Measurements from ENCODE around the gene DZIP3.

DNA sequence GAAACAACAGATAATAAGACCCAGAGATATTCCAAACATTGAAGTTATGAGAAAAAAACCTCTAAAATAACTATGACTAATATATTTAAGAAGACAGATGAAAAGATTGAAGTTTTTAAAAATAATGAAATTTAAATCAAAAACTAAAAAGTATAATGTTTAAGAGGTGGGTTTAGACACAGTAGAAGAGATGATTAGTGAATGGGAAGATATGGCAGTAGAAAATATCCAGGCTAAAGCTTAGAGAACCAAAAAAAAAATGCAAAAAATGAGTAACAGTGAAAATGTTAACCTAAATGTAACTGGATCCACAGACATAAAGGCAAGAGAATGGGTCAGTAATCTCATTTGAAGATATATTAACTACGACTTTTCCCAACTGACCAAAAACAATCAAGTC is 115.5 kb downstream of the DZIP3 start:
- TF ChIP-seq, protein P1, sequence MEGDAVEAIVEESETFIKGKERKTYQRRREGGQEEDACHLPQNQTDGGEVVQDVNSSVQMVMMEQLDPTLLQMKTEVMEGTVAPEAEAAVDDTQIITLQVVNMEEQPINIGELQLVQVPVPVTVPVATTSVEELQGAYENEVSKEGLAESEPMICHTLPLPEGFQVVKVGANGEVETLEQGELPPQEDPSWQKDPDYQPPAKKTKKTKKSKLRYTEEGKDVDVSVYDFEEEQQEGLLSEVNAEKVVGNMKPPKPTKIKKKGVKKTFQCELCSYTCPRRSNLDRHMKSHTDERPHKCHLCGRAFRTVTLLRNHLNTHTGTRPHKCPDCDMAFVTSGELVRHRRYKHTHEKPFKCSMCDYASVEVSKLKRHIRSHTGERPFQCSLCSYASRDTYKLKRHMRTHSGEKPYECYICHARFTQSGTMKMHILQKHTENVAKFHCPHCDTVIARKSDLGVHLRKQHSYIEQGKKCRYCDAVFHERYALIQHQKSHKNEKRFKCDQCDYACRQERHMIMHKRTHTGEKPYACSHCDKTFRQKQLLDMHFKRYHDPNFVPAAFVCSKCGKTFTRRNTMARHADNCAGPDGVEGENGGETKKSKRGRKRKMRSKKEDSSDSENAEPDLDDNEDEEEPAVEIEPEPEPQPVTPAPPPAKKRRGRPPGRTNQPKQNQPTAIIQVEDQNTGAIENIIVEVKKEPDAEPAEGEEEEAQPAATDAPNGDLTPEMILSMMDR (IDR thresholded peaks at IDR 0.05; ENCODE audit: insufficient read depth, low read length, poor library complexity, severe bottlenecking) = no peak
- TF ChIP-seq EZH2phosphoT487 (conservative IDR thresholded peaks at IDR 0.05; ENCODE audit: low read length) = no peak
